Ureter (tissue), 1 donor: ENCODE measurements around the gene CMIP. TPM values are rescaled to one million over a fixed set of nuclear protein-coding genes. Genes with fewer than 3 reads are reported as not detected.

Experiments
- DNase-seq: peaks from one replicate; pipeline ENCODE4 v3.0.0-alpha.2; 2020; ENCODE audit warnings: low spot score
- total RNA-seq: library from RNA; stranded (reverse); gene quantifications from one replicate; pipeline ENCODE4 v1.2.4, GENCODE V29; 2023
- donor health status: DM: yes; HTN: yes; CAD: no.

Gene CMIP
- total RNA-seq, 1 donor from 2014 or later = 98.0 TPM

DNA sequence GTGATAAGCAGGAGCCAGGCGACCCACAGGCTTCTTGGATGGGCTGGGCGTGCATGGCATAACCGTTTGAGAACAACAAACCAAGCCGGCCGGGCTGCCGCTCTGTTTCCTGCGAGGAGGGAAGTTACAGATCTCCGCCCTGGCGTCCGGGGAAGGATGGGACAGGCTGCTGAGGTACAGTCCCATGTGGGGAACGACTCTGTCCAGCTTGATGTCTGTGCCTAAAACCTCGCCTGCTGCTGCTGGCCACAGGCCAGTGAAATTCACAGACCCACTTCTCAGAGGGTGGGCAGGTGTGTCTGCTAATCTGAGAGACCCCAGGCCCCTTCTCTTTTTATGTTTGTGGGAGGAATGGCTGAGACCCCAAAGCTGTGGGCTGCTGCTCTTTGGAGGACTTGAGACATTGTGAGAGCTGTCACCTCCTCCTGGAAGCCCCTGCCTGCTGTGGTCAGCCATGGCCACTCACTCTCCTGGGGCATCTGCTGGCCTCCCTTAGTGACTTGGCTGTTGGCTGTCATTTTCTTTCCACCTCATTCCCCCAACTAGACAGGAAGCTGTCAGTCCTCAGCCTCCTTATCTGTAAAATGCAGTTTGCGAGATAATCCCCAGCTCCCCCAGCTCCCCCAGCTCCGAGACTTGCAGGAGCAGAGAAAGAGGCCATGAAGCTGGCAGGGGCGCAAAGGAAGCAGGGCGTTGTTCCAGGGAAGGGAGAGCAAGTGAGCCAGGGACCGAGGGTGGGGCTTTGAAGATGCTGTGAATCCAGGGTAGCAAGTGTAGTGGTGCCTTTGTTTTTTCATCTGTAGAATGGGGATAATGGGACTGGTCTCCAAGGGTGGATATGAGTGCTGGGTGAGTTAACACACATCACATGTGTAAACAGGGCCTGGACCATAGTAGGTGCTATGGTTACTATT is 51.0 kb downstream of the CMIP start:
- no peak for DNase-seq

- no peak for DNase-seq
These were observed 51.7 kb downstream of the CMIP start for GRCh38 chr16:81496321-81496720.

- no peak for DNase-seq
These were observed 52.1 kb downstream of the CMIP start for GRCh38 chr16:81496742-81497141.

DNA sequence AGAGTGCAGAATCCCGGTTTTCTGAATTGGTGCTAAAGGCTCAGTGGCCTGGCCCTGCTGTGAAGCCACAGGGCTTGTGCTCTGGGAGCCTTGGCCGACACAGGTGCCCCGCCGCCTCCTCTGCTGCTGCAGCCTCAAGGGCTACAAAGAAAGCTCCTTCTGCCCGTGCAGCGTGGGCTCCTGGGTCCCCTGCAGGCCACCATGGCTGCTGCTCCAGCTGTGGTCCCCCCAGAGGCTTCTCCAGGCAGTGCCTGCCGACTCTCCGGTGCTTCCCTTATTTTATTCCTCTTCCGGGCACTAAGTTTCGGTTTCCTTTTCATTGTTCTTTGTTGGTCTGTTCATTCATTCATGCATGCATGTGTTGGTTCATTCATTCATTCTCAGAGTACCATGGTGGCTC is 53.1 kb downstream of the CMIP start:
- no peak for DNase-seq

DNA sequence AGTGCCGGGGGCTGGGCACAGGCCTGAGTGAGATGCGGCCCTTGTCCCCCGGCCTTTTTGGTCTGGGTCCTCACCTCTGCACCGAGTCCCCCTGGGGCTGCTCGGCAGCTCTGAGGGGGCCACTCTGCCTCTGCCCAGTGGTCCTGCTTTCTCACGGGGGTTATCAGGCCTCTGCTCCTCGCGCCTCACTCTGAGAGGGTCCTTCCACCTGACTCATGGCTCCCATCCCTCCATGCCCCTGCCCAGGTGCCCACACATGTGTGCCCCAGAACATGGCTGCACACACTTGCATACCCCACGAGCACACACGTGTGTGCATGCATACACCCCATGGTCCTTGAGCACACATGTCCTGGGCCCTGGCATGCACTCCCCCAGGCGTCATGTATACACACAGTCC is 53.7 kb downstream of the CMIP start:
- no peak for DNase-seq

DNA sequence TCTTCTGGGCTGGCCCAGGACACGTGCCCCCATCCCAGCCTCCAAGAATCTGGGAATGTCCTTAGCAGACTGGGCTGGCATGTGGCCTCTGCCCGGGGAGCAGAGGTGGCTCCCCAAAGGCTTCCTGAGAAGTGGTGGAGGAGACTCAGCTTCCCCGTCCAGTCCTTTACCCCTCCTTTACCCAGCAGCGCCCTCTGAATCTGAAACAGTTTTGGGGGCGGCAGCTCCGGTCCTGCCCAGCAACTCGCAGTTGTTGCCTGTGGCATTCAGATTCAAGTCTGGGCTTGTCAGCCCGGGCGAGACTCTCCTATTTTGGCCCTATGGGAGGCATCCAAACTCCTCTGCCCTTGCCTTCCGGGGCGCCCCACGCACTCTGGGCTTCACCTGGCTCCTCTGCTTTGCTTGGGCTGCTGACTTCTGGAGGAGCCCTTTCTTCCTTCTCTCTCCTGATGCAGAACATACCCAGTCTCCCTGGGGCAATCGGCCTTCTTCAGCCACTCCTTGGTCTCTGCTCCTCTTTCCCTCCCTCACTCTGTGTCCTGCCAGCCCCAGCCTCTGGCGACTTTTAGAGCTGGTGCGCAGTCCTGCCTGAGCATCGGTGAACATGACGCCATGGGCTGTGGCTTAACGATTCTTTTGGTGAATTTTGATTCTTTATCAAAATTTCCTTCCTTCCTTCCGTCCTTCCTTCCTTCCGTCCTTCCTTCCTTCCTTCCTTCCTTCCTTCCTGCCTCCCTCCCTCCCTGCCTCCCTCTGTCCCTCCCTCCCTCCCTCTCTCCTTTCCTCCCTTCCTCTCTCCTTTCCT is 55.2 kb downstream of the CMIP start:
- DNase-seq = peak; percentile 78

DNA sequence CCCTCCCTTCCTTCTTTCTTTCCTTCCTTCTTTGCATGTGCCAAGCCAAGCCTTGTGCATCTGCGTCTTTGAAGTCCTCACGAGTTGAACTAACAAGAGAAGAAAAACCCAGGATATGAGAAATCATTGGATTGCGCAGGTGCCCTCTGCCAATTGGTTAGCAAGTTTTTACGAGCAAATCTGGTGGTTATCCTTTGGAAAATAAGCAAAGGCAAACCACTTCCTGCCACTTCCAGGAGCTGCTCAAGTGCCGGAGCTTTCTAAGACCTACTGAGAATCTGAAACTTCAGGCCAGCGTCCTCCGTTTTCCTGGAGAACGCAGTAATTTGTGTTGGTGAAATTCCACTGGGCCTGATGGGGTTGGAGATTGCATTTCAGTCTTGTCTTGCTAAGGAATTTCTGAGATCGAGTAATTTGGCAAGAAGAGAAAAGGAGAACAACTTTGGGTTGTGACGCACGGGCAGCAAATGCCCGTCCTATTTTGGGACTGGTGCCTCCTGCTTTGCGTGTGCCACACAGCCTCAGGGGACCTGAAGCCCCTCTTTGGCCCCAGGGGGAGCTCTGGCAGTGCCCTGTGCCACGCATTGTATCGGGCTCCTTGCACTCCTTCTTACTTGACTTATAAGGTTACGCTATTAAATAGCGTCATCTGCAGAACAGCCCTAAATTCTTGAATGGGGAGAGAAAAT is 56.4 kb downstream of the CMIP start:
- no peak for DNase-seq

- DNase-seq = no peak
These were observed 57.9 kb downstream of the CMIP start for GRCh38 chr16:81502396-81503070.

- peak; percentile 78 for DNase-seq
These were observed 60.5 kb downstream of the CMIP start for GRCh38 chr16:81505011-81505661.

DNA sequence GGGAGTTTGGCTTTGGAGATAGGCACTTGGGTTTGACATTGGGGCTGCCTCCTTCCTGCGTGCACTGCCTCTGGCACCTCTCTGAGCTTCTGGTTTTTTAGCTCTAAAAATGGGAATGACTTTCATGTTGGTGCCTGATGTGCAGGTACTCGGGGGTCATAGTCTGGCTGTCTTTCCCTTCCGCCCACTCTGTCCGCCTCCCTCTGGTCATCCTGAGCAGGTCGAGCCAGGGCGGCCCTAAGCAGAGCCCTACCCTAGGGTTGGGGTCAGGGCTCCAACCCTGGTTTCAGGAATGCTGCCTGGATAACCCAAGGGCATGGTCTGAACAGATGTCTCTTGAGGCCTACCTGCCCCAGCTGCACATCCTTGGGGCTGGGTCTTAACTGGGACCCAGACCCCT is 64.8 kb downstream of the CMIP start:
- DNase-seq = no peak

GRCh38 chr16:81510016-81510415 is 65.4 kb downstream of the CMIP start:
- no peak for DNase-seq

DNA sequence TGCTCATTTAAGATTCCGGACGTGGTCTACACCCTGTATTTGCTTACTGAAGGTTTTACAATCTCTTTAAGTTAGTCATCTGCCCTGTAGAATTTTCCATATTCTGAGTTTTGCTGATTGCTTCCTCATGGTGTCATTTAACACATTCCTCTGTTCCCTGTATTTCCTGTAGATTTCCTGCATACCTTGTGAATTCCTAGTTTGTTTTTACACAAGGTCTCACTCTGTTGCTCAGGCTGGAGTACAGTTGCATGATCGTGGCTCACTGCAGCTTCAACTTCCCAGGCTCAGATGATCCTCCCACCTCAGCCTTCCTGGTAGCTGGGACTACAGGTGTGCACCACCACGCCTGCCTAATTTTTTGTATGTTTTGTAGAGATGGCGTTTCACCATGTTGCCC is 66.8 kb downstream of the CMIP start:
- DNase-seq = no peak

GRCh38 chr16:81513204-81514040 is 68.8 kb downstream of the CMIP start:
- DNase-seq = no peak

DNA sequence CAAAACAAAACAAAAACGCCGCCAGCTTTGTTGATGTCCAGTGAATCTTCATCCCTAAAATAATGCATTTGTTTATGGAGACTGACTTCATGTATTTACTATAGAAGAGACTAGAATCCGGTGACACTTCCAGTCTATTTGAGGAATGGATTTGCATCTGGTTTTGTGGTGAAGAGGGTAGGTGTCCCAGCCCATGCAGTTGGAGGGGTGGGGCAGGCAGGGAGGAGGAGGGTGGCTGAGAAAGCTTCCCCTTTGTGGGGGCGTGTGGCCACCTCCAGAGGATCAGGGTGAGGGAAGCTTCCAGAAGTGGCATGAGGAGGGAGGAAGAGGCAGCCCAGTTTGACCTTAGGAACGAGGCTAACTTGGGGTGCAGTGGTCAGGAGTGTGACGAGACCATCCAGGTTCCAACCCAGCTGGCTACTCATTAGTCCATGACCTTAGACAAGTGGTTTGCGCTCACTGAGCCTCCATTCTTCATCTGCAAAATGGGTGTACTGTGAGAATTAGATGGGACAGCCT is 69.5 kb downstream of the CMIP start:
- no peak for DNase-seq

GRCh38 chr16:81514568-81515258 is 70.1 kb downstream of the CMIP start:
- DNase-seq = no peak

DNA sequence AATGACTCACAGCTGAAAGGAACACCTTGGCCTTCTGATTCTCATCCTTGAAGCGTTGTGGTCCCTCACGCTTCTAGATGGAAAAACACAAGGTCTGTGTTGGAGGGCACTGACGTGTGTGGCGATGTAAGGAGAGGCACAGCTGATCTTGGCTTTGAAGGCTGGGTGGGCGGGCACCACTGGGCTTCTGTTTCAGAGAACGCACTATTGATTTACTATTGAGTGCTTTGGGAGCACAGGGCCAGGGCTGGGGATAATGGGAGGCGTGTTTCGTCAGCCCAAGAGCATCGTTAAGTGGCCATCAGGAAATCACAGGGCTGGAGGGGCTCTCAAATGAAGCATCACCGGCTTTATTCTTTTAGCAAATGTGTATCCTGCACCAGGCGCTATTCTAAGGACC is 70.7 kb downstream of the CMIP start:
- DNase-seq = no peak

DNA sequence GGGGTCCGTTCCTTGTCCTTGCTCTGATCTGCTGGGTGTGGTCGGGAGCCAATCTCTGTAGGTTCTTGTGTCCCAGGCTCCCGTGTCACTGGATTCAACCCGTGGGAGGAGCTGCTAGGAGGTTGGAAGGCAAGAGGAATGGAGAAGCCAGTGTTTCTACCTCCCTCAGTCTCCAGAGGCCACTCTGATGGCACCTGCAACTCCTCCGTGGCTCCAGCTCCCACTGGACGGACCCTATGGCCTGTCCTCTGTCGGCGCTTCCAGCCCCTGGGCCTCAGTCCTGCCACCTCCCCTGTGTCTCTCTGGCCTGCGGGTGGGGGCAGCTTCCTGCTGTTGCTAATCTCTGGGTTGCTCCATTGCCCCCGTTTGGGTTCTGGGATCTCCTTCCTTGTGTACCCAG is 71.1 kb downstream of the CMIP start:
- no peak for DNase-seq

DNA sequence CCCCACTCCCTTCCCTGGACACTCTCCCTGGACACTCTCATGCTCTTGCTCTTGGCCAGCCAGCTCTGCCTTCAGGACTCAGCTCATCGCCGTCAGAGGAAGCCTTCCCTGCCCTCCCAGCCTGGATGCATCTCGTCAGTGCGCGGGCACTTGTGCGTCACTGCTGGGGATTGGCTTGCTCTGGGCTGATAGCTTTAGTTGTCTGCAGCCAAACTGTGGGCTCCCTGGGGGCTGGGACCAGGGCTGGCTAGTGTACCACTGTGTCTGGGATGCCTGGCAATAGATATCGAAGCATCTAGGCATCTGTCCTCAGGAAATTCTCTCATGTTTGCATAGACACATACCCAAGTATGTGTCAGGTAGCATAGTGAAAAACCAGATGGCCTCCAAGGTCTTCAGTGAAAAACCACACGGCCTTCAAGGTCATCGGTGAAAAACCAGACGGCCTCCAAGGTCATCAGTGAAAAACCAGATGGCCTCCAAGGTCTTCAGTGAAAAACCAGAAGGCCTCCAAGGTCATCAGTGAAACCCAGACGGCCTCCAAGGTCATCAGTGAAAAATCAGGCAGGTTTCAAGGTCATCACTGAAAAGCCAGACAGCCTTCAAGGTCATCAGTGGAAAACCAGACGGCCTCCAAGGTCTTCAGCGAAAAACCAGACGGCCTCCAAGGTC is 72.0 kb downstream of the CMIP start:
- no peak for DNase-seq

DNA sequence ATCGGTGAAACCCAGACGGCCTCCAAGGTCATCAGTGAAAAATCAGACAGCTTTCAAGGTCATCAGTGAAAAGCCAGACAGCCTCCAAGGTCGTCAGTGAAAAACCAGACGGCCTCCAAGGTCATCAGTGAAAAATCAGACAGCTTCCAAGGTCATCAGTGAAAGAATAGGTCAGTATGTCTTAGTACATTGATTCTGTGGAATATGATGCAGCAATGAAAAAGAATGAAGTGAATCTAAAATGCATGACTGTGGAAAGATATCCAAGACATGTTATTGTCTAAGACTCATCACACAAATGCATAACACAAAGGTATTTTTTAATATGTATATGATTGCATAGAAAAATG is 72.5 kb downstream of the CMIP start:
- DNase-seq = no peak
